ENCODE data around the gene ZBTB14.

Gene ZBTB14

DNA sequence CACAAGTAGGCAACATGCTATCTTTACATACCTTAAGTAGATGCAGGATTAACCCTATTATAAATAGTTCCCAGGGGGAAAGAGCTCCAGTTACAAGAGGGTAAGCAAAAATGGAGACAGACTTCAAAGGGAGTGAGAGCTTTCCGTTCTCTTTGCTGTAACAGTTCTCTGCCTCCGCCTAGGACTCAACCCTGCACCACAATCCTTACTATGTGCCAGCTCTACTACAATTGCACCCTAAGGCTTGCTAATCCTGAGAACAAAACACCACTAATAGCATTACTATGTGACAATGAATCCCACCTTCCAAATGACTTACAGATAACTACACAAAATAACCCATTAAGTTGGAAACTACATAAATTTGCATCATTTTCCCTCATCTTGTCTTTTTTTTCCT is 7.7 kb downstream of the ZBTB14 start:
- no peak for DNase-seq

DNA sequence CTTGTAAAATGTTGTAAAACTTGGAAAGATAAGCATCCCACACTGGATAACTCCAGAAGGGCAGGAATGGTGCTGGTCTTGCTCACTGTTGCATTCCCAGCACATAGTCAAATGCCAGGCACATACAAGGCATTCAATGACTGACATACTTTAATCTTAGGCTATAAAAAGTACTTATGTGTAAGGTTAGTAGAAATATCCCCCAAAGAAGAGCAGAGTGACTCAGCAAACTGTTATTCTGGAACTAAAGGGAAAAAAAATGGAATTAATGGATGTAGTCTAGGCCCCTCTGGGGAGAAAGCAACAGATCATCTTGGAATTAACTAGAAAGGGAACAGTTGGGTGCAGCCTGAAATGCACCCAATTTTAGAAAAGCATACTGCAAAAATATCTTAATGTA is 9.0 kb downstream of the ZBTB14 start:
- DNase-seq: no peak

DNA sequence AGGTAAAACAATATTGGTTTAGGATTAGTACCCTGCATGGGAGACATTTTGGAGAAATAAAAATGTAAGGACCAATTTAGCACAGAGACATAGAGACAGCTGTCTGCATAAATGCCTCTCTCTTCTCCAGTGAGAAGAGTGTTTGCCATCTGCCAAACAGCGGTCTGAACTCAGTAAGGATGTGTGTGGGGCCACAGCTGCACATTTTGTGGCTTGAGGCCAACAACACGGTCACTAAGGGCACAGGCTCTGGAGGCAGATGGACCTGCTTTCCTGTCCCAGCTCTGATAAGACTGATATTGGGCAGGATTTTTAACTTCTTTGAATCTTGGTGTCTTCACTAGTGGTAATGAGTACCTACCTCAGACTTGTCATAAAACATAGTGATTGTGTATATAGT is 10.2 kb downstream of the ZBTB14 start:
- DNase-seq: no peak

DNA sequence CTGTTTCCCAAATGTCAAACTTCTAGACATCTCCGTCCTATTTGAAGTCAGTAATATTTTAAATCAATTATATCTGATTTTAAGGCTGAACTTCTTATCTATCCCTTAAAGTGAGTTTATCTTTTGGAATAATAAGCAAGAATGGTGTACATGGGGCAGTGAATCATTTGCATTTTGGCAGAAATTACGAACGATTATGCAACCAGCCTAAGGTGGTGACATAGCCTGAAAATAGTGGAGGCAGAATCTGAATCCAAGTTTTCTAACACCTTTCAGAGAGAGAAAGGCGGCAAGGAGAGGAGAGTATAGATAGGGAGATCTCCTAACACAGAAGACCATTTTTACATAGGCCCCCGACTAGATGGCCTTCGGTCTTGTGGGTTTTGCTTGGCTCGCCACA is 10.7 kb downstream of the ZBTB14 start:
- no peak for DNase-seq

DNA sequence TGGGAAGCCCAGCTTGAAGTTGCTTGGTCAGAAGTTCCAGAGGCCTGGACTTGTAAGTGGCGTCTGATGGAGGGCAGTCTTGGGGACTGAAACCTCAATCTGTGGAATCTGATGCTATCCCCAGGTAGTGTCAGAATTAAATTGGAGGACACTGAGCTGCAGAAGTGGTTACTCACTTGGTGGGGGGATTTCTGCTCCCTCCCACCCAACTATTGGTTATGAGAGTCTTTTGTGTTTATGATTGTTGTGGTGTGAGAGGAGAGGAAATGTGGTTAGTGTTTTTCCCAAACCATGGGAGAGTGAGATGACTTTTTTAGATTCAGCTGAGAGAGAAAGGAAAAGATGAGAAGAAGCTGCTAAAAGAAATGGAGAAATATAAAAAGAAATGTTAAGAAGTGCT is 12.8 kb downstream of the ZBTB14 start:
- no peak for DNase-seq

GRCh38 chr18:5276947-5277346 is 18.6 kb downstream of the ZBTB14 start:
- DNase-seq: no peak

- no peak for DNase-seq
These were observed 19.7 kb downstream of the ZBTB14 start for GRCh38 chr18:5275872-5276271.

DNA sequence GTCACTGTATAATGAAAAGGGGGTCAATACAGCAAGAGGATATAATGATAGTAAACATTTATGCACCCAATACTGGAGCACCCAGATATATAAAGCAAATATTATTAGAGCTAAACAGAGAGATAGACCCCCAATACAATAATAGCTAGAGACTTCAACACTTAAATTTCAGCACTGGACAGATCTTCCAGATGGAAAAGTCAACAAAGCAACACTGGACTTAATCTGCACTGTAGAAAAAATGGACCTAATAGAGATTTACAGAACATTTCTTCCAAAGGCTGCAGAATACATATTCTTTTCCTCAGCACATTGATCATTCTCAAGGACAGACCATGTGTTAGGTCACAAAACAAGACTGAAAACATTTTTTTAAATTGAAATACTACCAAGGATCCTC is 26.7 kb downstream of the ZBTB14 start:
- no peak for DNase-seq

- DNase-seq: no peak
These were observed 28.8 kb downstream of the ZBTB14 start for GRCh38 chr18:5266721-5267120.

DNA sequence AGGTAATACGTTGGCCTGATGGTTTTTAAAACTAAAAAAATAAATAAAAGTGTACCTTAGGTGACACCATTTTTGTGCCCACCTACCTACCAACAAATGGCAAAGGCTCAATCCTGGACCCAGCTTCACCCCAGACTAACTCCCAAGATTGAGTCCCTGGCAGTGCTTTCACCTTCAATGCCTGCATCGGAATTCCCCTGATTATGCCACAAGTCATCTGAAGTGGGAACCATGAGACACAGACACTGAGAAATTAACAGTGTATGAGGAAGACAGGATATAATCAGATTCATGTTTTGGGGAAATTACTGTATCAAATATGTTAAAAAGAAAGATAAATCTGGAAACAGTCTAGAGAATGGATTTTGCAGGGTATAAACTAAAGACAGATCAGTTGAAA is 41.6 kb downstream of the ZBTB14 start:
- DNase-seq: no peak

DNA sequence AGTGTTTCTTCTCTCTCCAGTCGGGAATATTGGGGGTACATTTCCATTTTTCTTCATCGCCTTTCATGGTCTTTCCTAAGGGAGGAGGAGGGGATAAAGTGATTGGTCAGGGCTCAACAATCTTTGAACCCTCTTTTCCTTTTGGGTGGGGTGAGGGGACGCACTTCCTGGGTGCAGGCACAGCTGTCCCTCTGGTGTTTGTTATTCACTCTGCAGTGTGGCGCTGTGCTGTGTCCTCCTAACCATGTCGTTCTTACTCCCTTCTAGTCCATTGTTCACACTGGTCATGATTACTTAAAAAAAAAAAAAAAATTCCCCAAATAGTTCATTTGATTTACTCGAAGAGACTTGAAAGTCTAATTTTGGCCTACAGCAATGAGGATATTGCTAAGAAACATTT is 44.4 kb downstream of the ZBTB14 start:
- no peak for DNase-seq

- DNase-seq: no peak
These were observed 44.9 kb downstream of the ZBTB14 start for GRCh38 chr18:5250603-5251002.

GRCh38 chr18:5244941-5245340 is 50.6 kb downstream of the ZBTB14 start:
- DNase-seq: no peak

GRCh38 chr18:5239447-5239846 is 56.1 kb downstream of the ZBTB14 start:
- no peak for DNase-seq
